HG03025 (cell line): Measurements from ENCODE around the gene PTGER4.
A peak's percentile ranks its signal among the peaks of the same experiment; 100 is the strongest.

Experiments used
- ATAC-seq: cut with Tn5 transposase; IDR thresholded peaks from one replicate; pipeline ENCODE4 v1.9.1; 2021; ENCODE audit warnings: mild to moderate bottlenecking, moderate library complexity; ENCODE audit not compliant: unreplicated experiment, low FRiP score

Gene PTGER4

GRCh38 chr5:40669606-40670390 is 9.9 kb upstream of the PTGER4 start:
- ATAC-seq = no peak

GRCh38 chr5:40672425-40672824 is 7.3 kb upstream of the PTGER4 start:
- no peak for ATAC-seq

GRCh38 chr5:40674661-40675235 is 5.0 kb upstream of the PTGER4 start:
- no peak for ATAC-seq

GRCh38 chr5:40675396-40676133 is 4.2 kb upstream of the PTGER4 start:
- ATAC-seq = no peak

- ATAC-seq = no peak
Measured at GRCh38 chr5:40676613-40677343, 2.9 kb upstream of the PTGER4 start.

GRCh38 chr5:40677456-40677855 is 2.3 kb upstream of the PTGER4 start:
- ATAC-seq = no peak

- no peak for ATAC-seq
Measured at GRCh38 chr5:40678026-40678425, 1.7 kb upstream of the PTGER4 start.

- ATAC-seq = no peak
Measured at GRCh38 chr5:40678460-40679147, 1.1 kb upstream of the PTGER4 start.

- peak; percentile 86 for ATAC-seq
Measured at GRCh38 chr5:40679148-40679912, 385 bp upstream of the PTGER4 start.

GRCh38 chr5:40680741-40681362 is 1.1 kb downstream of the PTGER4 start:
- no peak for ATAC-seq

- no peak for ATAC-seq
Measured at GRCh38 chr5:40681363-40682153, 1.8 kb downstream of the PTGER4 start.

GRCh38 chr5:40682154-40683017 is 2.7 kb downstream of the PTGER4 start:
- ATAC-seq = no peak

- ATAC-seq = no peak
Measured at GRCh38 chr5:40683305-40683704, 3.6 kb downstream of the PTGER4 start.

GRCh38 chr5:40685193-40685592 is 5.5 kb downstream of the PTGER4 start:
- ATAC-seq = no peak

- ATAC-seq = no peak
Measured at GRCh38 chr5:40685976-40686486, 6.3 kb downstream of the PTGER4 start.

- no peak for ATAC-seq
Measured at GRCh38 chr5:40687321-40687720, 7.6 kb downstream of the PTGER4 start.

GRCh38 chr5:40688127-40688761 is 8.5 kb downstream of the PTGER4 start:
- ATAC-seq = peak; percentile 91
